ENCODE results near the gene AUTS2.

GRCh38 chr7:70005480-70005879 lies 407.2 kb downstream of the AUTS2 start:
- TF ChIP-seq CTCF (conservative IDR thresholded peaks at IDR 0.05; ENCODE audit: low read length), result no peak
- TF ChIP-seq EZH2phosphoT487 (IDR thresholded peaks at IDR 0.05; ENCODE audit: borderline replicate concordance), result no peak
